AML-193 (cell line): ENCODE measurements around the gene PLPP1.

Experiments
- DNase-seq, 2 experiments: peaks; one replicate each; lab custom pipeline; 2025; lab: John Stamatoyannopoulos, UW

Gene PLPP1

DNA sequence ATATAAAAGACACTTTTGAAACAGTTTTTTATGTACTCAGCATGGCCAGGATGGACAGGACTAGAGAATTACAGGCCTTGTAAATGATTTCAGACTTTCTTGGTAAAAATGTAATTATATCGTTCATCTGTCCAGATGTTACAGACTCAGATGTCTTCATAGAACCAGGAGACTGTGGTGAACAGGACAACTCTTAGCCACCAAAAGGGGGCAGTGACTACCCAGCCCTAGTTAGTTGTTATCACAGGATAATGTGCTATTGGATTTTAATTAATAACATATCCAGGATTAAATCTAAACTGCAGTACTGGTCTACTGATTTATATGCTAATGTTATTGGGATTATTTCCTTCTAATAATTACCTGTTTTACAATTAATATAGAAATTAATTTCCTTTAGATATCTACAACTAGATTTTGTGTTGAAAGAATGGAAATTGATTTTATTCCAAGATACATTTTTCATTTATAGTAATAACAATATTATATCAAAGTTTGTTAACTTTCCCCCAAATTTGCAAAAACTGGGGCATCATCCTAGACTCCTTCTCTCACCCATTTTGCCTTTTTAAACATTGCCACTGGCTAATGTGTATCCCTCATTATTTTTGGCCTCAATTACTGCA lies 127.6 kb downstream of the PLPP1 start:
- DNase-seq, result peak; percentile 15 to 18

DNA sequence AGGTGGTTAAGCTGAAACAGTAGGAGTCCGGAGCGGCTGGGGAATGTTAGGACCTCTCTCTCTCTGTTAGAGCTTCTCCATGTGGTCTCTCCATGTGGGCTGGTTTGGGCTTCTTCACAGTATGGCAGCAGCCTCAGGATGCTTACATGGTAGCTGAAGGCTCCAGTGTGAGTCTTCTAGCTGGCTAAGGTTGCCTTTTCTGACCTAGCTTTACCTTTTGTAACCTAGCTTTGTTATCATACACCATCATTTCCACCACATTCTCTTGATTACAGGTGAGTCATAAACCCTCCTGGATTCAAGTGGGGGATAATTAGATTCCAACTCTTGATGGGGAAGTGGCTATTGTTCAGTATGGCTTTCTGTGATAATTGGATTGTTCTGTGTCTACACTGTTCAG lies 128.5 kb downstream of the PLPP1 start:
- no peak for DNase-seq

DNA sequence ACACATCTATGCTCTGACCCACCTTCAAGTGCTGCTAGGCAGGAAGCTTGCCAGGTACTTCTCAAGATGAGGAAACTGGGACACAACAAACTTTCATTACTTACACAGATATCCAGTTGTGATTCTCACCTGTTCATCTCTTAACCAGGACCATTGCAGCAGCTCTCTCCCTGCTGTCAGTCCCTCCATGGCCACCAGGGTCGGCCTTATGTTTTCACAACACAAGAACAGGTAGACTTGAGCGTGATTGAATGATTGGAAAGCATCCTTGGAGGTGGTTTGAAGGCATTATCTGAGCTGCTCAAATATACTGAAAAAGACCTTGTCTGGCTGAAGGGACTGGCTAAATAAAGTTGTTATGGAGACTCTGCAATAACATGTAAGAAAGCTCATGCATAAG lies 132.6 kb downstream of the PLPP1 start:
- DNase-seq, result no peak

DNA sequence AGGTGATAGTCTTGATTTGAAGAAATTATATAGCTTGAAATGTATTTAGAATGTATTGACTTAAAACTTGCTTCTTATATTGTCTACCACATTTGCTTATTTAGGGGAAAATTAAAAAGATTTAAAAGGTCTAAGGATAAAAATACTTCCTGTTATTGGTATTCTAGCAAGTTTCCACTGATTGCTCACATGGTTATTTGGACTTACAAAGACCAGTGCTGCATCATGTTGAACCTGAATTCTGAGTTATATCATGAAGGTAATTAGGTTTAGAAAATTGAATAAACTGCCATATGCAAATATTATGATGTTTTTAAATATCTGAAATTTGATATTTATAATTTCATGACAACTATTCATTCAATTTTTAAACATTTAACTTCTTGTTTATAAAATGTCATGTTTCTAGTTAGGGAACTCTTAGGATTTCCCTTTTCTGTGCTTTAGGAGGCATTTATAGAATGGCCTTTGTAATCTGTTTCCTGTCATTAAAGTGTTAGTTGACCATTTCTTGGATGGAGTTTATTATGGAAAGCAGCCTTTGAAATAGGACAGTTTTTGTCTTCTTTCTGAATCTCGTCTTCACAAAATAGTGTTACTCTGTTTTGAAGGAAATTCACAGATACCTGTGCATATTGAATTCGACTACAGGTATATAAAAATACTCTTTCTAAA lies 141.1 kb downstream of the PLPP1 start:
- no peak for DNase-seq

DNA sequence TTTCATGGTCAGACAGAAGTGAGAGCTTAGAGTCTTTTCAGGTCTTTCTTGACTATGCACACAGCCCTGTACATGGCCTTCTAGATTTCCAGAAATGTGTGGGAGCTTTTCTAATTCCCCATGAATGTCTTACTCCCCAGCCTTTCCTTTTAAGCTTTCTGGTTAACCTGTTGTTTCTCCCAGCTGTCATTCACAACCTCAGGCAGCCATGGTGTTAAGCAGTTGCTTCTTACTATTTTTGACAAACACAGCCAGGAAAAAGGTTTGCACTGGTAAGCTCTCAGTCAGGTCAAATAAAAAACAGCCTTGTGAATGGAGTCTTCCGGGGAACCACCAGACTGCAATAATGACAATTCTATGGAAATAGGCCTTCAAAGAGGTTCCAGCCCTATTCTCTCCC lies 142.1 kb downstream of the PLPP1 start:
- DNase-seq, result no peak

DNA sequence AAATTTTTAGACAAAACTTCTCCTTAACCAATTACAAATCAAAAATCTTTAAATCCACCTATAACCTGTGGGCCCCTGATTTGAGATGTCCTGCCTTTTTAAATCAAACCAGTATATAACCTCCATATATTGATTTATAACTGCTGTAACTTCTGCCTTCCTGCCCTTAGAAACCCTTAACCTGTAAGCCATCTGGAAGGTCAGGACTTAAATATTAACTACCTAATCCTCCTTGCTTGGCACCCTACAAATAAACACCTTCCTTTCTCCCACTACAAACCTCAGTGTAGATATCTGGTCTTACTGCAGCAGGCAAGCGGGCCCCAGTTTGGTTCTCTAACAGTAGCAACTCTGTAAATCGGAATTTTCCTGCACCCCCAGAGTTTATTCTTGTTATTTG lies 143.1 kb downstream of the PLPP1 start:
- DNase-seq, result no peak

DNA sequence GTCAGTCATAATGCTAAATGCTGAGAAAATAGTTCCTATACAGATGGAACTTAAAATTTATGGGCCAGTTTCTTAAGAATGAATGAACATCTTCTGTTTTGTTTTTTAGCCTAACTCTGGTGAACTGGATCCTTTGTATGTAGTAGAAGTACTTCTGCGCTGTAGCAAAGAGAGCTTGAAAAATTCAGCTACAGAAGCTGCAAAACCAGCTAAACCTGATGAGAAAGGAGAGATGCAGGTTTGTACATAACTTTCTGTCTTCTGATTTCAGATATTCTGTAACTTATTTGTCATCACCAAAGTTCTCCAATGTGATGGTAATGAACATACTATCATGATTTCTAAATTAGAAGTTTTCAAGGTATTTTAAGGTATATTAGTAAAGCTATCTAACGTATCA lies 146.9 kb downstream of the PLPP1 start:
- DNase-seq, result no peak

DNA sequence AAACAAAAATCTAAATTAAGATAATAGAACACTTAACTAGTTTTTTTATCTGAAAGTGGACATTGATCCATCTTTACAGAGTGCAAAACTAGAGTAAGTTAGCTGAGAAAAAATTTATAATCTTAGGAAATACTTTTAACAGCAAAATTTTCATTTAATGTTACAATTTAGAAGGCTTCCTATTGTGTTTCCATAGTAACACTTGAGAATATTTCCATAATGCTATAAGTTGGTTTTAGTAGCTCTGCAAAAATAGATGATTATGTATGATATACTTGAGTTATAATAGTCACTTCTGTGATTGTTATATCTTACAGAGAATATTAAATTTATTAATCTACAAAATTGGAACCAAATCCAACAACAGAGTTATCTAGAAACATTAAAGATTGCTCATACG lies 148.4 kb downstream of the PLPP1 start:
- DNase-seq, result no peak

DNA sequence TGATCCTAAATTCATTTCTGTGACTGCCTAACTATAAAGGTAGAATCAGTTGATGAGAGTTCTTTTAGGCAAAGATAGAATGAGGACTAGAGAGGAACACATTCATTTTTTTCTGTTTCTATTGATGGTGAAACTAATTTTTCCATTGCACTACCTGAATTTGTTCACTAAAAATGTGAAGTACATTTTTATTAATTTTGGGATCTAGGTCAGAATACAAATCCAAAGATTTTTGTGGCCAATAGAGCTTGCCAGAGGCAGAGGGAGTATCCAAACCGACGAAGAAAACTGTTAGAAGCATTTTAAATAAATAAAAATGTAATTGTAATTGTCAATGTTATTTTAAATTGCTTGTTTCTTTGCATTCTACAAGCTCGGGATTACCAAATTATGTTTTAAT lies 148.9 kb downstream of the PLPP1 start:
- DNase-seq, result no peak

DNA sequence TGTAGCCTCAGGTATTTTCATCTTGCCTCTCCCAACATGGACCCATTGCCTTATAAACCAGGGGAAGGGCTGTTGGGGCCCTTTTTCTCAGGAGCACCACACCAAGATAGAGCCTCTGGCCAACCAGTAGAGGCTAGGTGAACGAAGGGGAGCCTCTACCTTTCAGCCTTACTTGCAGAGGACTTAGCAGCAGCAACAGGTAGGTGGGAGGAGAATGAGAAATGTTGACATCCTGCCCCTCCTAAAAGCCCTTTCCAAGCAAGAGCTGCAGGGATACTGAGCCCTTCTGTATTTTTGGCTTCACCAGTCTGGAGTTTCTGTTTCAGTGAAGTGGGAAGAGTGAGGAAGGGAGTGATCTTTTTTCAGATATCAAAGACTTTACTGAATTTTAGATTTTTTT lies 149.5 kb downstream of the PLPP1 start:
- no peak for DNase-seq

DNA sequence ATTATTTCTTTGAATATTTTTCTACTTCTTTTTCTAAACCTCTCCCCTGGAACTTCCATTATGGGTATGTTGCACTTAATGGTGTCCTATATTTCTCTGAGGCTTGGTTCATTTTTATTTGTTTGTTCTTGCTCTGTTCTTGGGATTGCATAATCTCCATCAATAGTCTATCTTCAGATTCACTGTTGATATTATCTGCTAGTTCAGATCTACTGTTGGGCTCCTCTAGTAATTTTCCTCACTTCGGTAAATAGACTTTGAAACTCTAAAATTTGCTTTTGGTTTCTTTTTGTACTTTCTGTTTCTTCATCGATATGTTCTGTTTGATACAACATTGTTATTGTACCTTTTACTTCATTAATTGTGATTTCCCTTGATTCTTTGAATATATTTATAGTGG lies 150.7 kb downstream of the PLPP1 start:
- no peak for DNase-seq

DNA sequence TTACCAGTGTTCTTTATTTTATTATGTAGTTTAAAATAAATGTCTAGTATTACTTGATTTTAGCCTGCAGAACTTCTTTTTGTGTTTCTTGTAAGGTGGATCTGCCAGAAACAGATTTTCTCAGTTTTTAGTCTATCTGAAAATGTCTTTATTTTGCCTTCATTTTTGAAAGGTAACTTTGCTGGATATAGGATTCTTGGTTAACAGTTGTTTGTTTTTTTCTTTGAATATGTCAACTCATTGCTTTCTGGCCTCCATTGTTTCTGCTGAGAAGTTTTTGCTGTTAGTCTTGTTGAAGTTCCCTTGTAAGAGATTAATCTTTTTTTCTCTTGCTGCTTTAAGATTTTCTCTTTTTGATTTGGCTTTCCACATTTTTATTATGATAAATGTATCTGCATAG lies 151.5 kb downstream of the PLPP1 start:
- no peak for DNase-seq

DNA sequence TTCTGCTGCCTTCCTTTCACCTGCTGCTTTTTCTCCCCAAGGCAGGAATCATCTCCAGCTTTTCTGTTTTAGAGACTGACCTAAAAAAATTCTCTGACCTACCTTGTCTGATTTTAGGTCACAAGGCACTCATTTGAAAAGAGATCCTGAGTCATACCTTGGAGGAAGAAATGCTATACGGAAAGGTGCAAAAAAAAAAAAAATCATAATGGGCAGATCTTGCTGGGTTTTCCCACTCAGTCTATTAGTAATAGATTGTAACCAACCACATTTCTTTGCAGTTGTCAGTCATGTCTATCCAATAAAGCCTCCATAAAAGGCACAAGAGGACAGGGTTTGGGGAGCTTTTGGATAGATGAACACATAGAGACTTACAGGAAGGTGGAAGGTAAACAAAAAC lies 157.0 kb downstream of the PLPP1 start:
- DNase-seq, result no peak
